ENCODE results near the gene CTPS2. TPM values are rescaled to one million over a fixed set of nuclear protein-coding genes. Genes with fewer than 3 reads are reported as not detected.
A peak's percentile ranks its signal among the peaks of the same experiment; 100 is the strongest.

The CTPS2 gene
- total and polyA plus RNA-seq, 8 donors: 2.3 to 34.3 (median 10.3) TPM

- intact Hi-C loops (cut with DNase I; ENCODE audit: low total_unique reads): no loop called here
- Histone ChIP-seq H3K4me1 (no peaks in the 10 kb centered on the region), H3K36me3 (no peaks in the 10 kb centered on the region), H3K9me3 (no peaks in the 10 kb centered on the region), H3K4me3 (no peak overlapping the region), H3K27me3 (no peaks in the 10 kb centered on the region), H3K27ac (no peak overlapping the region)
- no peak for TF ChIP-seq EP300 (IDR thresholded peaks at IDR 0.05)
- no peak for TF ChIP-seq POLR2A (IDR thresholded peaks at IDR 0.05)
- no peak for TF ChIP-seq CTCF (IDR thresholded peaks at IDR 0.05)
- TF ChIP-seq POLR2AphosphoS5 (IDR thresholded peaks at IDR 0.05): no peak
- DNase-seq: peak in 1 of 2 donors; percentile 28
- 63 to 97% (median 69%) methylated on average over 5 to 7 of the region's 7 CpGs for WGBS, 5 donors
These were observed 59.0 kb downstream of the CTPS2 start for GRCh38 chrX:16653424-16653823.

GRCh38 chrX:16651391-16652024, 61.0 kb downstream of the CTPS2 start:
- DNase-seq: no peak
- TF ChIP-seq POLR2AphosphoS5 (IDR thresholded peaks at IDR 0.05) (no peak), POLR2A (IDR thresholded peaks at IDR 0.05) (no peak), EP300 (IDR thresholded peaks at IDR 0.05) (no peak), CTCF (IDR thresholded peaks at IDR 0.05) (no peak)
- Histone ChIP-seq H3K27ac (no peak overlapping the region), H3K36me3 (no peaks in the 10 kb centered on the region), H3K4me3 (no peak overlapping the region), H3K9me3 (no peaks in the 10 kb centered on the region), H3K27me3 (no peaks in the 10 kb centered on the region), H3K4me1 (no peaks in the 10 kb centered on the region)
- intact Hi-C loops (cut with DNase I; ENCODE audit: low total_unique reads): no loop called here
- WGBS, 5 donors: 77 to 90% (median 85%) methylated on average over 4 of the region's 4 CpGs

GRCh38 chrX:16649858-16650257, 62.6 kb downstream of the CTPS2 start, which contains the start of gene S100G:
S100G (plus strand) TSS chrX:16650158; CDS start chrX:16651007, 849 bp downstream.
- H3K9me3 ChIP-seq: no peaks in the 10 kb centered on the region

More at GRCh38 chrX:16649858-16650257, 62.6 kb downstream of the CTPS2 start, which contains the start of gene S100G:
- H3K4me3 ChIP-seq: no peak within 1 kb of the TSS
- no peaks in the 10 kb centered on the region for H3K36me3 ChIP-seq
- TF ChIP-seq EP300 (IDR thresholded peaks at IDR 0.05): no peak
- TF ChIP-seq POLR2AphosphoS5 (IDR thresholded peaks at IDR 0.05): no peak
- no peak for TF ChIP-seq POLR2A (IDR thresholded peaks at IDR 0.05)
- TF ChIP-seq CTCF (IDR thresholded peaks at IDR 0.05): no peak
- WGBS, 5 donors: 87 to 98% (median 93%) methylated on average over 4 of the region's 4 CpGs
- intact Hi-C loops (cut with DNase I; ENCODE audit: low total_unique reads): no loop called here
- DNase-seq: no peak
- peaks cover 0 to 5% (median 0%) of the 10 kb centered on the region in 3 donors for H3K27me3 ChIP-seq
- H3K27ac ChIP-seq: no peak within 1 kb of the TSS
- no peaks in the 10 kb centered on the region for H3K4me1 ChIP-seq

Data from stomach (tissue), 9 donors.